CD4-positive, alpha-beta T cell treated with Interferon gamma for 1 hour (primary cell): ENCODE data around the gene CBFA2T2.
A peak's percentile ranks its signal among the peaks of the same experiment; 100 is the strongest.
"Not testable (repeated sequence)": the region's sequence is repeated elsewhere in the genome, so short reads cannot be mapped to it uniquely, and the experiment has no call there.

Source experiments
- DNase-seq: peaks from one replicate; pipeline ENCODE4 v3.0.0-alpha.2; 2020

CBFA2T2 gene

DNA sequence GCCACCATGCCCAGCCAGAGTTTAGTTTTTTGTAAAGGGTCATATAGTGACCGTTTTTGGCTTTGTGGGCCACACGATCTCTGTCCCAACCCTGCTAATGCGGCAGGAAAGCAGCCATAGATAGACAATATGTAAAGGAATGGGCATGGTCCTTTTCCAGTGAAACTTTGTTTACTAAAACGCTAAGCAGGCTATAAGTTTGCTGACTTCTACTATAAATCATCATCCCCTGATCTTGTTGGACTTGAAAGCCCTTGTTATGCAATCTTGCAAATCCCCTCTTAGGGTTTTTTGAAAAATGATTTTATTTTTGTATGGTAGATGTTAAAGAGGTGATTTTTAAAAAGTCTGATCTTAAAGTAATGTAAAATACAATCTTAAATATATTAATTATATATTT lies 63.6 kb downstream of the CBFA2T2 start:
- DNase-seq: no peak

DNA sequence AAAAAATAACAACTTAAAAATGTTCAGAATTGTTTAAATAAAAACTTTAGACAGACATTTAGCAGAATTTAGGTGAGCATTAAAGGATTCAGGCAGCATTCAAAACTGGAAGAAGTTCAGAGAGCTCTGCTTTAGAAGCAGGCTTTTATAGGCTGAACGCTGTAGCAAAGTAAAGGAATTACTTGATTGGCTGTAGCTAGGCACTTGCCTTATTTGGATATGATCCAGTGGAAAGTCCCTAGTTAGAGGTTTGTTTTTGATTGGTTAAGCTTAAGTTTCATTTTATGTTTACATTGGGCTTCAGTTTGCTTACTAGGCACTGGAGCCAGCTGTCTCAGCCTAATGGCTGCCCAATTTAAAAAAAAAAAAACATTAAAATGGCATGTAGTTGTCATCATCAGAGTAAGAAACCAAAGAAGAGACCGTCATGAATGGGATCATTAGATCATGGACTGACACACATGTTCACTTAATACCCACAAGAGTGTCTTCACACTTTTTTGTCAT lies 65.1 kb downstream of the CBFA2T2 start:
- peak; percentile 60 for DNase-seq

DNA sequence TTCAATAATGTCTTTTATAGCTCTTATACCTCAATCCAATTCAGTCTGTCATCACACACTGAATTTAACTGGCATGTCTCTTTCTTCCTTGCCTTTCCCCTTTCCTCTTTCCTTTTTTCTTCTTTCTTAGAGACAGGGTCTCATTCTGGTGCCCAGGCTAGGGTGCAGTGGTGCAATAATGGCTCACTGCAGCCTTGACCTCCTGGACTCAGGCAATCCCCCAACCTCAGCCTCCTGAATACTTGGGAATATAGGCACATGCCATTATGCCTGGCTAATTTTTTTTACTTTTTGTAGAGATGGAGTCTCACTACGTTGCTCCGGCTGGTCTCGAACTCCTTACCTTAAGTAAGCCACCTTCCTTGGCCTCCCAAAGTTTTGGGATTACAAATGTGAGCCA lies 65.9 kb downstream of the CBFA2T2 start:
- DNase-seq: no peak

- no peak for DNase-seq
Observed at GRCh38 chr20:33556246-33556645, 66.3 kb downstream of the CBFA2T2 start.

DNA sequence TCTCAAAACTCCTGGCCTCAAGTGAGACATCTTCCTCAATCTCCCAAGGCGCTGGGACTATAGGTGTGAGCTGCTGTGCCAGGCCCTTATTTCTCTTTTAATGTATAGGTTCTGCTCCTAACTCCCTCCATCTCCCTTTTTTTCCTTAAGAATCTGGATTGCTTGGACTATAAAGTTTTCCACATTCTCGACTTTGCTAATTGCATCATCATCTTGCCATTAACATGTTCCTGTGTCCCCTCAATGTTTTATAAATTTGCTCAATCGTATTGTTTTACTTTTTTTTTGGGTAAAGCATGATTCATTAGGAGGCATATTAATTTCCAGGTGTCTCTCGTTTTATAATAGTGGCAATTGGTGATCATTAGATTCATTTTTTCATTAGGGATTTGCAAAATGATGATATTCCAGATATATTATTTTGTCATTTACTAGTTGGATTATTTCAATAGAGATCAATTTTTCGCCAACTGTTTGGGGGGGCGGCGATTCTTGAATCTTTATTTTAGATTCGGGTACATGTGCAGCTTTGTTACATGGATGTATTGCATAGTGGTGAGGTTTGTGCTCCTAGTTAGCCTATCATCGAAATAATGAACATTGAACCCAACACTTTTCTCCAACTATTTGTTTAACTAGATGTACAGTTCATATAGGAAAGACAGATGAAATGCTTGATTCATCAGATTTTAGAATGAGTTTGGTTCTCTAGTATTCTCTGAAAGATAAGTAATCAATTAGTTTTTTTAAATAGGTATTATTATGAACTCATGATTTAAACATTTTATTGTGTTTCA lies 68.7 kb downstream of the CBFA2T2 start:
- DNase-seq: no peak

DNA sequence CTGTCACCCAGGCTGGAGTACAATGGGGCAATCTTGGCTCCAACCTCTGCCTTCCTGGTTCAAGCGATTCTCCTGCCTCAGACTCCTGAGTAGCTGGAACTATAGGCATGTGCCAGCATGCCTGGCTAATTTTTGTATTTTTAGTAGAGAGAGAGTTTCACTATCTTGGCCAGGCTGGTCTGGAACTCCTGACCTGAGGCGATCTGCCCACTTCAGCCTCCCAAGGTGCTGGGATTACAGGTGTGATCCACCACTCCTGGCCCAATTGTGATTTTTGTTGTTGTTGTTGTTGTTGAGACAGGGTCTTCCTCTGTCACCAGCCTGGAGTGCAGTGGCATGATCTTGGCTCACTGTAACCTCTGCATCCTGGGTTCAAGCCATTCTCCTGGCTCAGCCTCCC lies 69.3 kb downstream of the CBFA2T2 start:
- DNase-seq: no peak

DNA sequence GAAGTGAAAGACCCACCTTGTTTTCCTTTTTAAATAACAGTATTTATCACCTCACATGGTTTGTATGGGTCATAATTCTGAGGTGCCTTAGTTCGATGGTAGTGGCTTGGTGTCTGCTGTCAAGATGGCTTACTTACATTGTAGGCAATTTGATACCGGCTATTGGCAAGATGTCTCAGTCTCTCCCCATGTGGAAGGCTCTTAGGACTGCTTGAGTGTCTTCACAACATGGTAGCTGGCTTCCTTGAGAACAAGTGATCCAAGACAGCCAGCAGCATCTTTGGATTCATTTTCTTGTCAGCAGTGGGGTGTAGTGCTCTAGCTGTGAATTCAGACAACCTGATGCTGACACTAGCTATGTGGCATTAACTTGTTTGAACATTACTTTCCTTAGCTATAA lies 70.1 kb downstream of the CBFA2T2 start:
- no peak for DNase-seq

- DNase-seq: not testable (repeated sequence)
Observed at GRCh38 chr20:33561053-33561452, 71.2 kb downstream of the CBFA2T2 start.

- no peak for DNase-seq
Observed at GRCh38 chr20:33561692-33562601, 72.1 kb downstream of the CBFA2T2 start.

DNA sequence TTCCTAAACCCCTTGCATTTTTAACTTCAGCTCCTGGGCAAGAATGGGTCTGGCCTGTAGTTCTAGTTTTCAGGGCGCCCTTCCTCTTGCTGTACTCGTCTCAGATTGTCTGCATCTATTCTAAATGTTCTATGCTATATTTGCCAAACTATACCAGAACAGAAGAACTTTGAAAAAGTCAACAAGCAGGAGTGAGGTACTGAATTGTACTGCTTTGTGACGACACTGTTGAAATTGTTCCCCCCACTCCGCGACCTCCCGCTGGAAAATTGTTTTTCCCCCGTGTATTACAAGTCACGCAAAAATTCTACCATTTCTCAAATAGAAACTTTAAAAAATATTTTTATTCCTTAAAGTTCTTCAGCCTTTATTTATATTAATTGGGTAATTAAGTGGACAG lies 73.9 kb downstream of the CBFA2T2 start:
- DNase-seq: no peak

DNA sequence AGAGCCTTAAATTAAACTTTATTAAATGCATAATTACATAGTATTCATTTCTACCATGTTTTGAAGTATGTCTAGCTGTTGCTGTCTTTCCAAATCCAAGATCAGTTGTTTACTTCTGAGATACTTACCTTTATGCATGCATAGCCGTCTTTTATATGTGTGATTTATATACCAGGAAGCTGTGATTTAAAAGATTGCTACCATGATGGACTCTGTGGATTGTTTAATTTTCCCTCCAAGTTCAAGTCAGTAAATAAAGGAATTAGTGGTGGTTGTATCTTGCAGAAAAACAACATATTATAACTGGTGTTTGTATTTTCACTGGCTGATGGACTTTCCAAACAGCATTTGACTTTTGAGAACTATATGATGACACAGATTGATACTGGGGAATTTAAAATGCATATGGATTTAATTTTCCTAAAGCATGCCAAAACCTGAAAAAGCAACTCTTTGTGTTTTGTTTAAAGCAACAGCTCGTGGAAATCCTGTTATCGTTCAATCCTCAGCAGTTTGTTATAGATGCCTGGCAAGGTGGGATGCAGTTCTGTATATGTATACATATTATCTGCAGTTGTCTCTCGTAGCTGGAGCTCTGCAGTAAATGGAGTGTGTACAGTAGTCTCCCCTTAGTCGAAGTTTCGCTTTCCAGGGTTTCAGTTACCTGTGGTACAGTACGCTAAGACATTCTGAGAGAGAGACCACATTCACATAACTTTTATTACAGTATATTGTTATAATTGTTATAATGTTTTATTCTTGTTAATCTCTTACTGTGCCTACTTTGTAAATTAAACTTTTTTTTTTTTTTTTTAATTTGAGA lies 77.1 kb downstream of the CBFA2T2 start:
- DNase-seq: no peak

DNA sequence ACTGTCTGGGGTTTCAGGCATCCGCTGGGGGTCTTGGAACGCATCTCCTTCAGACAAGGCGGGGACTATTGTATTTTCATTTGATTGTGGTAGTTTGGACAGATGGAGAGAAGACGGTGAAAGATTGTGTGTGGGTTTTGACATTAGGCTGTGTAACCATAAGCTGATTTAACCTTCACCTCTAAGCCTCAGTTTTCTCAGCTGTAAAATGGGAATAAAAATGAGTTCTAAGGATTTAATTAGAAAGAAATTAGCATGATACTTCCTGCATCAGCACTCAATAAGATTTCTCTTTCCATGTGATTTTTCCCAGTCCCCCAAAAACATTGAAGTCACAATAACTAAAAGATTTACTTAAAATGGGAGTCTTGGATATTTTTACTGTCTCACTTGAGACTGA lies 78.1 kb downstream of the CBFA2T2 start:
- no peak for DNase-seq

DNA sequence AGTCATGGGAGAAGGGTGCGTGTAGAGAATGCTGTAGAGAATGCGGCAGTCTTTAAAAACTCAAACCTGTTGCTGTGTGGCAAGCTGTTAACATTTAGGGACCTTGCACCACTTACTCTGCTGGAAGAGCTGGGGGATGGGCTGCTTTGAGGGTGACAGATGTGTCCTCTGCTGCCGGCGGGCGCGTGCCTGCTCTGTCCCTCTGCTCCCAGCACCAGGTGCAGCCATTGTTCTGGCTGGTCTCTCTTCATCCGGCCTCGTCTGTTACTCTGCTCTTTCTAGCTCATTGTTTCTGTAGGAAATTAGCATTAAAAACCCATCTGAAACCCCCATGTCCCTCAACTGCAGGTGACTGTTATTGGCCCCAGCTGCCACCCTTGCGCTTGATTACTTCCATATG lies 78.5 kb downstream of the CBFA2T2 start:
- no peak for DNase-seq

GRCh38 chr20:33568868-33569801 lies 79.2 kb downstream of the CBFA2T2 start:
- DNase-seq: no peak

DNA sequence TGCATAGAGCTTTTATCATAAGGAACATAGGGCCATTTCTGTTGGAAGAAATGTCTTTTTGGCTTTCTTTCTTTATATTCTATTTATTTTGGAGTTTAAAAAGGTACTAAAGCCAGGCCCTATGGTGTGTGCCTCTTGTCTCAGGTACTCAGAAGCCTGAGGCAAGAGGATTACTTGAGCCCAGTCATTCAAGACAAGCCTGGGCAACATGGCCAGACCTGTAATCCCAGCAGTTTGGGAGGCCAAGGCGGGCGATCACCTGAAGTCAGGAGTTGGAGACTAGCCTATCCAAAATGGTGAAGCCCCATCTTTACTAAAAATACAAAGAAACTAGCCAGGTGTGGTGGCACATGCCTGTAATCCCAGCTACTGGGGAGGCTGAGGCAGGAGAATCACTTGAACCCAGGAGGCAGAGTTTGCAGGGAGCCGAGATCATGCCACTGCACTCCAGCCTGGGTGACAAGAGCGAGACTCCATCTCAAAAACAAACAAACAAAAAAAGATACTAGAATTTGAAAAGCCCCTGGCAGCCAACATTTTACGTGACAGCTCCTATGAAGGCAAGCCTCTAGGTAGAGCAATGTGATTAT lies 80.0 kb downstream of the CBFA2T2 start:
- DNase-seq: no peak

- DNase-seq: no peak
Observed at GRCh38 chr20:33570743-33571142, 80.8 kb downstream of the CBFA2T2 start.

DNA sequence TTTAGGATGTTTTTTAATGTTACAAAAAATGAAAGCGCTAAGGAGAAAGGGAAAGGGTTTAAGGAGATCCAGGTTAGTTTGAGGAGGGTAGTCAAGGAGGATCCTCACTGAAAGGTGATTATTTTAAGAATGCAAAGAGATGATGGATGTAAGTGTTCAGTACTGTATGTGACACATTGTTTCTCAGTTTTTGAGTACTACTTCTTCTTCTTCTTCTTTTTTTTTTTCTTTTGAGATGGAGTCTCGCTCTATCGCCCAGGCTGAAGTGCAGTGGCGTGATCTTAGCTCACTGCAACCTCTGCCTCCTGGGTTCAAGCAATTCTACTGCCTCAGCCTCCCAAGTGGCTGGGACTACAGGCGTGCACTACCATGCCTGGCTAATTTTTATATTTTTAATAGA lies 83.4 kb downstream of the CBFA2T2 start:
- DNase-seq: not testable (repeated sequence)

DNA sequence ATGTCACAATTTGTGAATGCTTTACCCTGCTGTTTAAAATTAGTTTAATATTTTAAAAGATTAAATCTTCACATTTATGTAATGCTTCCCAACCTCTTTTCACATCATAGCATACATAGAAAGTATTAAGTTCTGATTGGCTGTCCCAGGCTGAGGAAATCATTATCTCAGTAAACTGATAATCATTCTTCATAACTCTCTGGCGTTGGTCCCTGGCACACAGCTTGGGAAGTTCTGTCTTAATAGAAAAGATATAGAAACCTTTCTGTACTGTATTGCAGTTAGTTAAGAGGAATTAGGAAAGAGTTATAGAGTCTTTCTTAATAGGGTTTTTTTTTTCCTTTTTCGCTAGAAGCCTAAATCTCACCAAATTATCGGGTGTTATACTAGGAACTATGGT lies 85.4 kb downstream of the CBFA2T2 start:
- no peak for DNase-seq

DNA sequence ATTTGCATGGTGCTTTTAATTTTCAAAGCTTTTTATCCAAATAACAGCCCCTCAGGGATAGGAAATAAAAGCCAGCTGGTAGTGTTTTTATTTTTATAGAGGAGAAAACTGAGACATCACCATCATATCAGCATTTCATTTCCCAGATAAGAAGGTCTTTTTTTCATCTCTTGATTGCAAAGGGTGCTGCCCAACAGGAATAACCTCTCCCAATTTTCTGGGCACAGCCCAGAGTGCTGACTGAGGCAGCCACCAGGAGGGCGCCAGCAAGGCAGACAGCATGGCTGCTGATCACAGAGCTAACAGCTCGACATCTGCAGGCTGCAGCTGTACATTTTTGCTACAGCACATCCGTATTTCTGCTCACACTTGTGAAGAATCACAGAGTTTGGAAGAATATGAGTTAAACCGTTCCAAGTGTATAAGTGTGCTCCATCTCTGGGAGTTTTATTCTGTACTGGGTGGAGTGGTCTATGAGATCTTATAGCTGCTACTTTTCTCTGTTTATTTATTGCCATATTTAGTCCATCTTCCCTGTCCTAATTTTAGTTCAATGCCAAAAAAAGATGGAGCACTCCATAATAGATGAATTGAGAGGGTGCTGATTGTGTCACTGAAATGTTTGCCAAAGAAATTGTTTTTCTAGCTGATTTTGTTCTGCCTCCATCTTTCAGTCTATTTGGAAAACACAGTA lies 86.7 kb downstream of the CBFA2T2 start:
- DNase-seq: no peak

- DNase-seq: no peak
Observed at GRCh38 chr20:33578510-33578909, 88.6 kb downstream of the CBFA2T2 start.

DNA sequence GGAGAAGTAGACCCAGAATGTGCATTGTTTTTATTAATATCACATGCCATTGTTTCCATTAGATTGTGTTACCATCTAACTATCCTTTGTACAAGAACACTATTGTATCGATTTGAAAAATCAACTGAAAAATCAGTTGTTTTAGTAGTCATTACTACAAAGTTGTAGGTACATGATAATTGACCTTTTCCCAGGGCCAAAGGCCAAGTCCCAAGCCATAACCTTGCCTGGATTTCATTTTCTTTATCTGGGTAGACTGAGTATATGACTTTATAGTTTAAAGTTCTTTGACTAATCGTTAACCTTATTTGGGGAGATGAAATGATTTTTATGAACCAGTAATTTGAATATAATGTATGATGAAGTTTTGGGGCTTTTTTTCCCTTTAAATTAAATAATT lies 93.2 kb downstream of the CBFA2T2 start:
- DNase-seq: no peak
